GM12891 (cell line): ENCODE measurements around the gene MMP28.

ENCODE experiments used
- DNase-seq: peaks from one replicate; pipeline ENCODE4 v3.0.0; 2011; ENCODE audit warnings: low spot score; ENCODE audit not compliant: insufficient read length
- FAIRE-seq: peaks from 2 replicates; lab custom pipeline; 2011; peaks lifted over from hg19 to GRCh38; lab: Jason Lieb, UNC
- PAX5 ChIP-seq: IDR thresholded peaks from 2 replicates; pipeline ENCODE4 v1.6.1; 2011; ENCODE audit warnings: low read length, moderate library complexity, mild to moderate bottlenecking; ENCODE audit not compliant: insufficient read depth, severe bottlenecking
- POLR2A ChIP-seq: IDR thresholded peaks from 2 replicates; pipeline ENCODE4 v1.6.1; 2011; ENCODE audit warnings: low read depth, low read length, control low read depth
- POLR2AphosphoS5 ChIP-seq: IDR thresholded peaks from 2 replicates; pipeline ENCODE4 v1.6.1; 2011; ENCODE audit warnings: low read depth, low read length, control low read depth
- POU2F2 ChIP-seq: IDR thresholded peaks from 2 replicates; pipeline ENCODE4 v1.6.1; 2011; ENCODE audit warnings: low read depth, mild to moderate bottlenecking, control low read depth, low read length, moderate library complexity
- SPI1 ChIP-seq: IDR thresholded peaks from 2 replicates; pipeline ENCODE4 v1.6.1; 2011; ENCODE audit warnings: low read depth, low read length, control low read depth
- TAF1 ChIP-seq: IDR thresholded peaks from 2 replicates; pipeline ENCODE4 v1.6.1; 2011; ENCODE audit warnings: low read depth, low read length, control low read depth

The MMP28 gene

DNA sequence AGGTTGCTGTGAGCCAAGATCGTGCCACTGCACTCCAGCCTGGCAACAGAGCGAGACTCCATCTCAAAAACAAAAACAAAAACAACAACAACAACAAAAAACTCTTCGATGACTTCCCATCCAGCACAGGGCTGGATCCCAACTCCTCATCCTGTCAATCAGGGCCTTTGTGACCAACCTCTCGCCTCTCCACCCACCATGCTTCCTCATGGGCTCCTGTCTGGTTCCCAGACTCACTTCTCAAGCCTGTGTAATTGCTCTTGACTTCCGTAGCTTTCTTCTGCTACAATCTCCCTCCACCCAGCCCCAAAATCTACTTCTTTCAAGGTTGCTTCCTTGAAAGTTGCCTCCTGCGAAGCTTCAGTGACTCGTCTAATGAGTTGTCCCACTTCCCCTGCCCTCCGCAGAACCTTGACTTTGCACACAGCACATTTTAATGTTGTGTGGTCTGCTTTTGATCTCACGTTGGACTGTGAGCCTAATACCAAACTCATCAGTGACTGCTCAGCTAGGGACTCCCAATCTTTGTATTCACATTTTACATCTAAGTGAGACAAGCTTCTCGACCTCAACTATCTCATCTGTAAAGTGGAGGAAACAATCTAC lies 64.9 kb downstream of the MMP28 start:
- no peak for TF ChIP-seq PAX5
- no peak for TF ChIP-seq POU2F2
- no peak for TF ChIP-seq SPI1
- TF ChIP-seq TAF1: no peak
- TF ChIP-seq POLR2AphosphoS5: no peak
- no peak for TF ChIP-seq POLR2A
- FAIRE-seq (no peak), DNase-seq (no peak)

GRCh38 chr17:35729405-35729833 lies 66.0 kb downstream of the MMP28 start:
- FAIRE-seq (no peak), DNase-seq (no peak)
- TF ChIP-seq SPI1 (no peak), POU2F2 (no peak), TAF1 (no peak), POLR2A (no peak), PAX5 (no peak), POLR2AphosphoS5 (no peak)

DNA sequence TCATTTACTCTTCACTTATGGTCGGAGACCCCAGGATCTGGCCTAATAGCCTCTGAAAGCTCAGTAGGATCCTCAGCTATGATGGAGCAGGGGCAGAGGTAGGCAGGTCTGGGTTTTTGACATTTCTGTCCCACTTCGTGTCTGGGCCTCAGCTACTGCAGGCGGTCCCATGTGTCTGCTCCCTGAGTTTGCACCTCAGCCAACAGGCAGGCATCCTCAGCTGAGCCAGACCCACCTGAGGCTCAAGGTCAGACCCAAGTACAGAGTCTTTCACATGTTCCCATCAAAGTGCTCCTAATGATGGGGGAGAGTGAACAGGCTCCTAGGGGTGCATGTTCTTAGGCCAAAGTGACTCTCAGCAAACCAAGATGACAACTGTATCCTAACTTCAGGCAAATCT lies 66.9 kb downstream of the MMP28 start:
- FAIRE-seq (no peak), DNase-seq (no peak)
- TF ChIP-seq SPI1 (no peak), POLR2AphosphoS5 (no peak), PAX5 (no peak), TAF1 (no peak), POU2F2 (no peak), POLR2A (no peak)

DNA sequence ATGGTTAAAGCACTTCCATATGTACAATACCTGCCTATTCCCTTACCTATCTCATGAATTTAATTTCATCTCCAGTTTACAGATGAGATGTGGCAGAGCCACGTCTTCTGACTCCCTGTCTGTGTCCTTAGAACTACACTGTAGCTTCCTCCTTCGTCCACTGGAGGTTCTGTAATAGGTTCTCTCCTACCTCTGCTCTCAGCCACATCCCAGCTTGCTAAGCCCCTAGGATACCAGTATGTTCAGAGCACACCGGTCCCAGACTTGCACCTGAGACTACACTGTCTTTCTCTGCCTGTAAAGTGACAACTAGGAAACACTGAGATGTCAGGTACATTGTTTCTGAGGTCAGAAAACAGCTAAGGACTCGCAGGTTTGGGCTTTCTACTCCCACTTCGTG lies 67.8 kb downstream of the MMP28 start:
- TF ChIP-seq TAF1 (no peak), POU2F2 (no peak), SPI1 (no peak), POLR2A (no peak), PAX5 (no peak), POLR2AphosphoS5 (no peak)
- no peak for DNase-seq
- no peak for FAIRE-seq

GRCh38 chr17:35726953-35727460 lies 68.4 kb downstream of the MMP28 start:
- no peak for DNase-seq
- TF ChIP-seq POLR2A (no peak), PAX5 (no peak), TAF1 (no peak), POLR2AphosphoS5 (no peak), SPI1 (no peak), POU2F2 (no peak)
- no peak for FAIRE-seq

DNA sequence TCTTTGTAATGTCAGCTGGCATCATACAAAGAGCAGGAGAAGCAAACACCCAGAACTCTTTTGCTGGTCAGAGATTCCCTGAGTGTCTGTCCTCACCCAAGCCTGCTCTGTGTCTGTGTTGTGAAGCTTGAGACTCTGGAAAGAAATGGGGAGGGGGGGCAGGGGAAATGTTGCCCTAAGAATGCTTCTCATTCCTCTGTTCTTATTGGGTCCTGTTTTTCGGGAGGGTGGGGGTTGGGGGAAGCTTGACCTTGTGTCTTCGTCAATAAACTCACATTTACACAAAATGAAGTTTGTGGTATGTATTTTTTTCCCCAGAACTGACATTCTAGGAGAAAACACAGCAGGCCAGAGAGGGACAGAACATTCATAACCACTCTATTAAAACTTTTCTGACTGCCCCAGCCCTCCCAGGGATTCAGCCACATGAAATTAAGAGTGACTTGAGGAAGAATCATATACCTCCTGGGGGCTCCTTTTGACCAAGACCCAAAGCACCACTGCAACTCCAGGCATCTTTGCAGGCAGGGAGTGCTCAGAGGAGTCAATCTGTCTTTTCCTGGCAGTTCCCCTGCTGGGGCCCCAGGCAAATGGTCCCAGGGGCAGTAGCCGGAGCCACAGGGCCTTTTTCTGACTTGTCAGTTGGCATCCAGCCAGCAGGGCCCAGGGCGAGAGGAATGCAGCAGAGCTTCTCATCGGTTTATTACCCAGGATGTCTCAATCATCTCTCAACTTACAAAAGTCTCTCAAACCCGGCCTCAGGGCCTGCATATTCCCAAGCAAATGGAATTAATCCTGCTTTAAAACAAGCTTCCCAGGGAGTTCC lies 69.1 kb downstream of the MMP28 start:
- FAIRE-seq (no peak), DNase-seq (no peak)
- TF ChIP-seq POLR2A (no peak), POLR2AphosphoS5 (no peak), TAF1 (no peak)

GRCh38 chr17:35725802-35726126 lies 69.7 kb downstream of the MMP28 start:
- FAIRE-seq: no peak
- DNase-seq: no peak
- TF ChIP-seq POLR2A (no peak), TAF1 (no peak), SPI1 (no peak), POU2F2 (no peak), POLR2AphosphoS5 (no peak), PAX5 (no peak)

GRCh38 chr17:35725058-35725457 lies 70.4 kb downstream of the MMP28 start:
- FAIRE-seq (no peak), DNase-seq (no peak)
- TF ChIP-seq POLR2A (no peak), SPI1 (no peak), TAF1 (no peak), POLR2AphosphoS5 (no peak), POU2F2 (no peak), PAX5 (no peak)

DNA sequence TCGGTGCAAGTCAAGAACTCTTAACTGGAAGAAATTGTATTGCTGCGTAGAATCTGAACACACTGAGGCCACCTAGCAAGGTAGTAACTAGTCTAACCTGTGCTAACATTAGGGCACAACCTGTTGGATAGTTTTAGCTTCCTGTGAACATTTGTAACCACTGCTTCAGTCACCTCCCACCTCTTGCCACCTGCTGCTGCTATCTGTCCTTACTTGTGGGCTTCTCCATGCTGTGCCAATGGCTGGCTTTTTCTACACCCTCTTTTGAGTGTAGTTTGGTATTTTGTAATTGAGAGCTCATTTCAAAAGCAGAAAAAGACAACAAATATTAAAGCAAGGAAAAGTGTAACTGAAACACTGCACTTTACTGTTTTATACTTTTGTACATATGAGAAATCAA lies 71.7 kb downstream of the MMP28 start:
- no peak for FAIRE-seq
- no peak for DNase-seq
- TF ChIP-seq PAX5 (no peak), POLR2AphosphoS5 (no peak), POU2F2 (no peak), TAF1 (no peak)
